ENCODE data around the gene KIAA1614. TPM values are rescaled to one million over a fixed set of nuclear protein-coding genes. Genes with fewer than 3 reads are reported as not detected.

Gene KIAA1614
- total and polyA plus RNA-seq, 3 donors from 2014 or later = 3.7 to 4.0 (median 3.7) TPM

GRCh38 chr1:180937624-180938225, 25.0 kb downstream of the KIAA1614 start:
- Histone ChIP-seq H3K27ac (no peak overlapping the region), H3K9me3 (no peaks in the 10 kb centered on the region), H3K36me3 (ENCODE audit: low read depth, missing control alignments) (no peaks in the 10 kb centered on the region), H3K4me3 (no peak overlapping the region), H3K27me3 (no peaks in the 10 kb centered on the region), H3K4me1 (no peaks in the 10 kb centered on the region)
- DNase-seq = no peak
- TF ChIP-seq CTCF (IDR thresholded peaks at IDR 0.05) (no peak), POLR2A (IDR thresholded peaks at IDR 0.05) (no peak)
- intact Hi-C loops (cut with DNase I; ENCODE audit: low total_unique reads) = no loop called here
- WGBS, 2 donors = 83 to 95% methylated on average over 8 to 9 of the region's 9 CpGs

GRCh38 chr1:180939073-180939710, 26.5 kb downstream of the KIAA1614 start:
- no peak for TF ChIP-seq POLR2A (IDR thresholded peaks at IDR 0.05)
- TF ChIP-seq CTCF (IDR thresholded peaks at IDR 0.05) = no peak
- Histone ChIP-seq H3K4me1 (no peaks in the 10 kb centered on the region), H3K27me3 (no peaks in the 10 kb centered on the region), H3K27ac (no peak overlapping the region), H3K9me3 (no peaks in the 10 kb centered on the region), H3K36me3 (ENCODE audit: low read depth, missing control alignments) (no peaks in the 10 kb centered on the region), H3K4me3 (no peak overlapping the region)
- WGBS, 2 donors = 91 to 93% methylated on average over 6 to 9 of the region's 9 CpGs
- intact Hi-C loops (cut with DNase I; ENCODE audit: low total_unique reads) = no loop called here
- no peak for DNase-seq

GRCh38 chr1:180939711-180940103, 27.0 kb downstream of the KIAA1614 start:
- TF ChIP-seq POLR2A (IDR thresholded peaks at IDR 0.05) (no peak), CTCF (IDR thresholded peaks at IDR 0.05) (no peak)
- Histone ChIP-seq H3K27ac (no peak overlapping the region), H3K4me3 (no peak overlapping the region), H3K36me3 (ENCODE audit: low read depth, missing control alignments) (no peaks in the 10 kb centered on the region), H3K27me3 (no peaks in the 10 kb centered on the region), H3K4me1 (no peaks in the 10 kb centered on the region), H3K9me3 (no peaks in the 10 kb centered on the region)
- DNase-seq = no peak
- 94 to 96% methylated on average over 3 of the region's 3 CpGs for WGBS, 2 donors
- intact Hi-C loops (cut with DNase I; ENCODE audit: low total_unique reads) = no loop called here

GRCh38 chr1:180940445-180940844, 27.7 kb downstream of the KIAA1614 start:
- no peak overlapping the region for H3K27ac ChIP-seq
- intact Hi-C loops (cut with DNase I; ENCODE audit: low total_unique reads) = no loop called here
- no peaks in the 10 kb centered on the region for H3K4me1 ChIP-seq
- no peaks in the 10 kb centered on the region for H3K9me3 ChIP-seq
- H3K36me3 ChIP-seq (ENCODE audit: low read depth, missing control alignments) = no peaks in the 10 kb centered on the region
- WGBS, 2 donors = 95% methylated on average over 5 of the region's 5 CpGs
- no peak overlapping the region for H3K4me3 ChIP-seq
- TF ChIP-seq CTCF (IDR thresholded peaks at IDR 0.05) = no peak
- no peak for TF ChIP-seq POLR2A (IDR thresholded peaks at IDR 0.05)
- no peak for DNase-seq
- no peaks in the 10 kb centered on the region for H3K27me3 ChIP-seq
